Brain microvascular endothelial cell (primary cell): ENCODE measurements around the gene VPS4B.

Experiments
- DNase-seq: peaks from one replicate; pipeline ENCODE4 v3.0.0-alpha.2; 2020
- H3K27ac ChIP-seq: fragments of 250-450 bp; sonication (Bioruptor Pico); 2 replicates; pipeline ENCODE4 v1.5.1; 2020; ENCODE audit warnings: mild to moderate bottlenecking, moderate library complexity
- H3K27me3 ChIP-seq: fragments of 250-450 bp; sonication (Bioruptor Pico); replicated peaks from 2 replicates; pipeline ENCODE4 v1.5.1; 2020; ENCODE audit warnings: mild to moderate bottlenecking
- H3K36me3 ChIP-seq: fragments of 250-450 bp; sonication (Bioruptor Pico); replicated peaks from 2 replicates; pipeline ENCODE4 v1.5.1; 2020; ENCODE audit warnings: mild to moderate bottlenecking
- H3K4me3 ChIP-seq: 2 replicates; pipeline ENCODE4 v1.5.1; 2011; ENCODE audit warnings: low read depth, mild to moderate bottlenecking, control low read depth, low read length, moderate library complexity
- in situ Hi-C: cut with HindIII; loops from 2 replicates; pipeline ENCODE4 v1.10.0; 2017; ENCODE audit warnings: low sequenced_read_pairs, low pct_ligation_motif_present
- TF ChIP-seq, protein P1 (sequence below): IDR thresholded peaks from 2 replicates; pipeline ENCODE4 v1.5.1; 2011; ENCODE audit warnings: low read depth, mild to moderate bottlenecking, moderate library complexity, low read length, control low read depth, inconsistent platforms; ENCODE audit errors: missing control alignments

VPS4B gene

GRCh38 chr18:63427558-63427957, 5.3 kb upstream of the VPS4B start:
- Histone ChIP-seq H3K27ac (no peak overlapping the region), H3K27me3 (no peaks in the 10 kb centered on the region), H3K36me3 (no peaks in the 10 kb centered on the region), H3K4me3 (no peak overlapping the region)
- DNase-seq, result no peak
- TF ChIP-seq, protein P1, sequence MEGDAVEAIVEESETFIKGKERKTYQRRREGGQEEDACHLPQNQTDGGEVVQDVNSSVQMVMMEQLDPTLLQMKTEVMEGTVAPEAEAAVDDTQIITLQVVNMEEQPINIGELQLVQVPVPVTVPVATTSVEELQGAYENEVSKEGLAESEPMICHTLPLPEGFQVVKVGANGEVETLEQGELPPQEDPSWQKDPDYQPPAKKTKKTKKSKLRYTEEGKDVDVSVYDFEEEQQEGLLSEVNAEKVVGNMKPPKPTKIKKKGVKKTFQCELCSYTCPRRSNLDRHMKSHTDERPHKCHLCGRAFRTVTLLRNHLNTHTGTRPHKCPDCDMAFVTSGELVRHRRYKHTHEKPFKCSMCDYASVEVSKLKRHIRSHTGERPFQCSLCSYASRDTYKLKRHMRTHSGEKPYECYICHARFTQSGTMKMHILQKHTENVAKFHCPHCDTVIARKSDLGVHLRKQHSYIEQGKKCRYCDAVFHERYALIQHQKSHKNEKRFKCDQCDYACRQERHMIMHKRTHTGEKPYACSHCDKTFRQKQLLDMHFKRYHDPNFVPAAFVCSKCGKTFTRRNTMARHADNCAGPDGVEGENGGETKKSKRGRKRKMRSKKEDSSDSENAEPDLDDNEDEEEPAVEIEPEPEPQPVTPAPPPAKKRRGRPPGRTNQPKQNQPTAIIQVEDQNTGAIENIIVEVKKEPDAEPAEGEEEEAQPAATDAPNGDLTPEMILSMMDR, result no peak
- in situ Hi-C loops, result loop anchor here (25.0 kb wide), 1 partner anchor 390 kb away; no protein-coding TSS in a partner anchor

DNA sequence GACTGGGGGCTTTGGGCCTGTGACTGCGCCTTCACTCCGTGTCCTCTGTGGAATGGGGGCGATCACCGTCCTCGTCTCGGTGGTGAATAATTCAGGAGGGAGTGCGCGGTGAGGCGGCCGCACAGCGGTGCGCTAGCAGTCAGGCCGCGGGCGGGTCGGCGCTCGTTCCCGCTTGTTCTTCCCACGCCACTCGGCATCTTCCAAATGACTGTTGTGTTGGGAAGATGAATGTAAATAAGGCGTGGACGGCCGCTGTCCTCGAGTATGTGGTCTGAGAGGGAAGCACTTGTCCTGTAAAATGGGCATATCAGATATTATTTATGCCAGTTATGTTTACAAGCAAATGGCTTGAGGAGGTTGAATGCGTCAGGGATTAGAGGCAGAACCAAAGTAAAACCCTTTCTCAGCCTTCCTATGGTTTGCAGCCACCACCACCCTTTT, 608 bp upstream of the VPS4B start:
- TF ChIP-seq, protein P1, result peak; percentile 9
- in situ Hi-C loops, result no loop called here
- no peak for DNase-seq

GRCh38 chr18:63421514-63421913, 762 bp downstream of the VPS4B start:
- Histone ChIP-seq H3K36me3 (peaks cover 7% of the 10 kb centered on the region), H3K4me3 (peak overlapping the region; percentile 94), H3K27ac (peak overlapping the region; percentile 96), H3K27me3 (no peaks in the 10 kb centered on the region)
- DNase-seq, result no peak
- TF ChIP-seq, protein P1, result no peak
- in situ Hi-C loops, result no loop called here

More for the DNA sequence above, 608 bp upstream of the VPS4B start:
- Histone ChIP-seq H3K36me3 (peaks cover 7% of the 10 kb centered on the region), H3K27me3 (no peaks in the 10 kb centered on the region), H3K27ac (peak overlapping the region; percentile 96), H3K4me3 (peak overlapping the region; percentile 94)

- Histone ChIP-seq H3K36me3 (peaks cover 17% of the 10 kb centered on the region), H3K27me3 (no peaks in the 10 kb centered on the region), H3K4me3 (no peak overlapping the region), H3K27ac (no peak overlapping the region)
- no peak for DNase-seq
- in situ Hi-C loops, result no loop called here
- TF ChIP-seq, protein P1, result no peak
These were observed 9.3 kb downstream of the VPS4B start for GRCh38 chr18:63412953-63413352.

DNA sequence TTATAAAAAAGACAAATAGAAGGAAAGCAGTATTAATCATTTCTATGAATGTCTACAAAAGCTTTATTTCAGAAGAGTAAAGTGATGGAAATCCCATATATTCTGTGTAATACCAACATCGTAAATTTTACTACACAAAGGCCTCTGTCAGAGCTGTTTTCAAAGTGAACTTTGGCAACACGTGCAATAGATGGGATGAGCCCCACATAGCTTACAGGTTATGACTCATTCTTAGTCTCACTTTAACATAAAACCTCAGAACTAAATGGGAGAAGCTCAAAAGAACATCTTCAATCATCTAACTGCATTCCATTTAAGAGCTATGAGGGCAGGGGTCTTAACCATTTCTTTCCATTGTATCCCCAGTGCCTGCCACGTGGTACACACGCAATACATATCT, 11.5 kb downstream of the VPS4B start:
- peaks cover 31% of the 10 kb centered on the region for H3K36me3 ChIP-seq
- DNase-seq, result peak; percentile 40
- in situ Hi-C loops, result no loop called here
- H3K27me3 ChIP-seq, result no peaks in the 10 kb centered on the region
- H3K27ac ChIP-seq, result no peak overlapping the region
- no peak overlapping the region for H3K4me3 ChIP-seq
- TF ChIP-seq, protein P1, result no peak

- Histone ChIP-seq H3K36me3 (peaks cover 30% of the 10 kb centered on the region), H3K4me3 (no peak overlapping the region), H3K27me3 (no peaks in the 10 kb centered on the region), H3K27ac (no peak overlapping the region)
- in situ Hi-C loops, result no loop called here
- TF ChIP-seq, protein P1, result no peak
- no peak for DNase-seq
These were observed 13.0 kb downstream of the VPS4B start for GRCh38 chr18:63409301-63409700.
